Left ventricle myocardium inferior (tissue), 1 donor: ENCODE measurements around the gene IER5. TPM values are rescaled to one million over a fixed set of nuclear protein-coding genes. Genes with fewer than 3 reads are reported as not detected.

Experiments used
- DNase-seq: peaks from one replicate; pipeline ENCODE4 v3.0.0-alpha.2; 2020
- H3K27ac ChIP-seq: fragments of 200-600 bp; replicated peaks from 2 replicates; pipeline ENCODE4 v1.8.0; 2021
- H3K27me3 ChIP-seq: fragments of 200-600 bp; 2 replicates; pipeline ENCODE4 v1.8.0; 2021; ENCODE audit warnings: low read depth
- H3K36me3 ChIP-seq: fragments of 200-600 bp; 2 replicates; pipeline ENCODE4 v1.8.0; 2021
- H3K4me1 ChIP-seq: fragments of 200-600 bp; 2 replicates; pipeline ENCODE4 v1.8.0; 2021
- H3K4me3 ChIP-seq: fragments of 200-600 bp; 2 replicates; pipeline ENCODE4 v1.8.0; 2021; ENCODE audit warnings: mild to moderate bottlenecking, moderate library complexity
- H3K9me3 ChIP-seq: fragments of 200-600 bp; replicated peaks from 2 replicates; pipeline ENCODE4 v1.8.0; 2021
- CTCF ChIP-seq: fragments of 200-600 bp; IDR thresholded peaks from 2 replicates; pipeline ENCODE4 v1.8.0; 2021; ENCODE audit warnings: antibody characterized with exemption, mild to moderate bottlenecking, borderline replicate concordance
- intact Hi-C: fragments of 100-400 bp; cut with micrococcal nuclease; formaldehyde crosslinking; loops from one replicate; pipeline ENCODE4 v1.11.0; 2022
- total RNA-seq: library from RNA; stranded (reverse); fragmentation: NEBNext Ultra II Directional; extraction: Animal tissue kit (Norgen Biotek cat#: 25700); gene quantifications from one replicate; pipeline ENCODE4 v1.2.1, GENCODE V29; 2021
- donor health status: DM: no; HTN: yes; CAD: no; lungs with severe emphysema.

Gene IER5
- total RNA-seq, 1 donor from 2014 or later, result 22.1 TPM

GRCh38 chr1:181073638-181074037, 14.9 kb upstream of the IER5 start:
- no peak for DNase-seq
- Histone ChIP-seq H3K4me3 (no peak overlapping the region), H3K27ac (no peak overlapping the region), H3K9me3 (no peaks in the 10 kb centered on the region), H3K4me1 (peaks cover 20% of the 10 kb centered on the region), H3K36me3 (no peaks in the 10 kb centered on the region), H3K27me3 (peaks cover 3% of the 10 kb centered on the region)
- intact Hi-C loops, result no loop called here
- no peak for TF ChIP-seq CTCF

GRCh38 chr1:181075766-181076350, 12.6 kb upstream of the IER5 start:
- Histone ChIP-seq H3K27ac (no peak overlapping the region), H3K36me3 (no peaks in the 10 kb centered on the region), H3K4me3 (no peak overlapping the region), H3K9me3 (no peaks in the 10 kb centered on the region), H3K27me3 (peaks cover 3% of the 10 kb centered on the region), H3K4me1 (peaks cover 20% of the 10 kb centered on the region)
- no peak for TF ChIP-seq CTCF
- intact Hi-C loops, result no loop called here
- no peak for DNase-seq

GRCh38 chr1:181076852-181077251, 11.6 kb upstream of the IER5 start:
- no peaks in the 10 kb centered on the region for H3K9me3 ChIP-seq
- no peak for TF ChIP-seq CTCF

GRCh38 chr1:181077576-181078242, 10.8 kb upstream of the IER5 start:
- Histone ChIP-seq H3K4me1 (peaks cover 20% of the 10 kb centered on the region), H3K36me3 (no peaks in the 10 kb centered on the region), H3K9me3 (no peaks in the 10 kb centered on the region), H3K27ac (no peak overlapping the region), H3K27me3 (peaks cover 3% of the 10 kb centered on the region), H3K4me3 (no peak overlapping the region)
- intact Hi-C loops, result no loop called here
- no peak for TF ChIP-seq CTCF
- no peak for DNase-seq

More at GRCh38 chr1:181076852-181077251, 11.6 kb upstream of the IER5 start:
- Histone ChIP-seq H3K27ac (no peak overlapping the region), H3K4me1 (peaks cover 20% of the 10 kb centered on the region), H3K27me3 (peaks cover 3% of the 10 kb centered on the region), H3K4me3 (no peak overlapping the region), H3K36me3 (no peaks in the 10 kb centered on the region)
- no peak for DNase-seq
- intact Hi-C loops, result no loop called here

GRCh38 chr1:181079382-181079781, 9.1 kb upstream of the IER5 start:
- no peak overlapping the region for H3K4me3 ChIP-seq
- DNase-seq, result no peak
- H3K27ac ChIP-seq, result no peak overlapping the region
- no peaks in the 10 kb centered on the region for H3K36me3 ChIP-seq
- H3K4me1 ChIP-seq, result peaks cover 16% of the 10 kb centered on the region
- intact Hi-C loops, result no loop called here
- H3K27me3 ChIP-seq, result peaks cover 3% of the 10 kb centered on the region
- H3K9me3 ChIP-seq, result no peaks in the 10 kb centered on the region
- no peak for TF ChIP-seq CTCF
